Tibial nerve (tissue), 3 donors: ENCODE measurements around the gene APLN.

ENCODE experiments used
- POLR2A ChIP-seq, 2 donors: fragments of 450-650 bp; IDR thresholded peaks; one replicate each; pipeline ENCODE4 v1.6.1; 2017; ENCODE audit warnings: antibody characterized with exemption in 2 of 2, mild to moderate bottlenecking in 2 of 2, moderate library complexity in 2 of 2
- TF ChIP-seq, protein P1 (sequence below), 5 experiments: fragments of 200-600 bp in 3 of 5; fragments of 450-650 bp in 2 of 5; sonication (generic) in 3 of 5; IDR thresholded peaks; one replicate each; pipeline ENCODE4 v1.5.1; 2016 to 2019; ENCODE audit warnings: antibody characterized with exemption in 5 of 5, mild to moderate bottlenecking in 3 of 5, moderate library complexity in 2 of 5

DNA sequence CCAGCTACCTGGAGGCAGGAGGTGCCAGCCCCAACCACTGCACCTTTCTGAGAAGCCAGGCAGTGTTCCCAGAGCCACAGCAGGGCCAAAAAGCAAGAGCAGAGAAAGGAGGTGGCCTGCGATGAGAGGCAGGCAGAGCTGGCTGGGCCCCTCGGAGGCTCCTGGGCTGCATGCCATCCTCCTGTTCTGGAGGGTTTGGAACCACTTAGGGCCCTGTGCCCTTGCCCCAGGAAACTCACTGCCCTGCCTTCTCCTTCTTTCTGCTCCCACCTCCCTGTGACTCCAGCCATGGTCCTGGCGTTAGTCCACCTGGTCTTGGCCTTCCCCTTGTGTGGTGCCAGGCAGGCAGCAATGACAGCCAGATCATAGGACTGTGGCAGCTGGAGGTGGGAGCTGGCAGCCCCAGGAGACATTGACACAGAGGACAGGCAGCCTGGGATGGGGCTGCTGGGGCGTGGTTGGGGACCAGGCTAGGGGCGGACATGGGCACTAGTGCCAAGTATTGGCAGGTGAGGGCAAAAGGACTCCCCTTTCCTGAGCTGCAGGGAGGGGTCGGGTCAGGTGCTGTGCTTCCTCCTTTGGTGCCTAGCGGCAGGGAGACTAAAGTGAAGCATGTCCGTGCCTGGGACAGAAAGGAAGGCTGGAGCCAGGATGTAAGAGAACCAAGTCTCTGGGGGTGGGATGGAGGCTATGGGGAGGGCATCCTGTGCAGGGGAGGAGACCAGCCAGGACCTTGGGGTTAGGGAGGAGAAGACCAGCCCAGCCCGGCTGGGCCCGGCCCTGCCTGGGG, 1.4 kb downstream of the APLN start:
- TF ChIP-seq, protein P1, sequence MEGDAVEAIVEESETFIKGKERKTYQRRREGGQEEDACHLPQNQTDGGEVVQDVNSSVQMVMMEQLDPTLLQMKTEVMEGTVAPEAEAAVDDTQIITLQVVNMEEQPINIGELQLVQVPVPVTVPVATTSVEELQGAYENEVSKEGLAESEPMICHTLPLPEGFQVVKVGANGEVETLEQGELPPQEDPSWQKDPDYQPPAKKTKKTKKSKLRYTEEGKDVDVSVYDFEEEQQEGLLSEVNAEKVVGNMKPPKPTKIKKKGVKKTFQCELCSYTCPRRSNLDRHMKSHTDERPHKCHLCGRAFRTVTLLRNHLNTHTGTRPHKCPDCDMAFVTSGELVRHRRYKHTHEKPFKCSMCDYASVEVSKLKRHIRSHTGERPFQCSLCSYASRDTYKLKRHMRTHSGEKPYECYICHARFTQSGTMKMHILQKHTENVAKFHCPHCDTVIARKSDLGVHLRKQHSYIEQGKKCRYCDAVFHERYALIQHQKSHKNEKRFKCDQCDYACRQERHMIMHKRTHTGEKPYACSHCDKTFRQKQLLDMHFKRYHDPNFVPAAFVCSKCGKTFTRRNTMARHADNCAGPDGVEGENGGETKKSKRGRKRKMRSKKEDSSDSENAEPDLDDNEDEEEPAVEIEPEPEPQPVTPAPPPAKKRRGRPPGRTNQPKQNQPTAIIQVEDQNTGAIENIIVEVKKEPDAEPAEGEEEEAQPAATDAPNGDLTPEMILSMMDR (IDR thresholded peaks at IDR 0.05) = no peak
- TF ChIP-seq POLR2A (IDR thresholded peaks at IDR 0.05) = no peak
